ENCODE results near the gene SNRPD2.

DNA sequence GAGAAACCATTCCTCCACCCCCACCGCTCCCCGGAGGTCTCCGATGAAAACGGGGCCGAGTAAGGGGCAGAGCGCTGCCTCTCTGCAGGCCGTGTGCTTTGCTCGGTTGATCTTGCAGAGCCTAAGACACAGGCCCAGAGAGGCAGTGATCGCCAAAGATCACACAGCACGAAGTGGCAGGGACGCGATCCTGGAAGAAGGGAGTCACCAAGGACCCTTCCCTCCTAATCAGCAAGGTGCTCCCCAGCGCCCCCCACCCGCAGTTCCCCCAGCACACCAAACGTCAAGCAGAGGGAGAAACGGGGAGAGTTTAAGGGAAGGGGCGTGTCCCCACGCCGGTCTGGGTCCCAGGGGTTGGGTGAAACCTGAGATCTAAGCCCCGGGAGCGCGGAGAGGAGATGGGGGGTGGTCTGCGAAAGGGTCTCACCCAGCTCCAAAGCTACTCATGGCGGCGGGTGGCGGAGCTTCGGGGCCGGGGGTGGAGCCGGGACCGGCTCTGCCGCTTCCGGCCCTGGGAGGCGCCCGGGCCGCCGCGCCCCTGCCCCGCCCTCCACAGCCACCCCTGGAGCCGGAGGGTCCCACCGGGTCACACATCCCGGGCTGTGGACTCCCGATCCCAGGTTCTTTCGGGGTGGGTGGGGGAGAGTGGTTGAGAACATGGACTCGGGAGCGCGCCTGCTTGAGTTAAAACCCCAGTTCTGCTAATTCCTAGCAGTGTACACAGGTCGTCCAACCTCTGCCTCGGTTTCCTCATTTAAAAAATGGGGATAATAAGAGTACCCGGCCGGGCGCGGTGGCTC, 52.6 kb downstream of the SNRPD2 start, which contains the start of gene EML2:
- TF ChIP-seq GATA2 (IDR thresholded peaks at IDR 0.05; ENCODE audit: low read depth, low read length) (no peak), GATA3 (IDR thresholded peaks at IDR 0.05; ENCODE audit: low read depth, low read length) (no peak)

All from SH-SY5Y (cell line).